Small intestine (tissue), 7 donors: ENCODE data around the gene MAP3K15. TPM values are rescaled to one million over a fixed set of nuclear protein-coding genes. Genes with fewer than 3 reads are reported as not detected.

Experiments
- DNase-seq, 2 donors: peaks; one replicate each; pipeline versions ENCODE4 v3.0.0 to v3.0.0-alpha.2; 2013
- FAIRE-seq: peaks from 2 replicates; lab custom pipeline; 2012; peaks lifted over from hg19 to GRCh38; lab: Jason Lieb, UNC
- H3K27ac ChIP-seq, 3 donors: one replicate each; pipeline ENCODE4 v1.5.1; 2013; ENCODE audit warnings: low read length in 2 of 3, mild to moderate bottlenecking in 2 of 3, control low read depth in 1 of 3, inconsistent platforms in 1 of 3, low read depth in 1 of 3, moderate library complexity in 1 of 3
- H3K27me3 ChIP-seq, 3 donors: one replicate each; pipeline ENCODE4 v1.6.1; 2013; ENCODE audit warnings: low read length in 3 of 3, inconsistent platforms in 1 of 3; ENCODE audit not compliant: control insufficient read depth in 3 of 3, insufficient read depth in 3 of 3
- H3K36me3 ChIP-seq, 3 donors: one replicate each; pipeline ENCODE4 v1.6.1; 2013; ENCODE audit warnings: low read length in 3 of 3, inconsistent platforms in 1 of 3, low read depth in 1 of 3, mild to moderate bottlenecking in 1 of 3, moderate library complexity in 1 of 3; ENCODE audit not compliant: control insufficient read depth in 3 of 3, insufficient read depth in 2 of 3
- H3K4me1 ChIP-seq, 3 donors: one replicate each; pipeline ENCODE4 v1.6.1; 2013; ENCODE audit warnings: low read length in 2 of 3, inconsistent platforms in 1 of 3, low read depth in 1 of 3, mild to moderate bottlenecking in 1 of 3, moderate library complexity in 1 of 3; ENCODE audit not compliant: control insufficient read depth in 3 of 3, insufficient read depth in 2 of 3
- H3K4me3 ChIP-seq, 3 donors: one replicate each; pipeline ENCODE4 v1.5.1; 2013; ENCODE audit warnings: low read length in 3 of 3, control low read depth in 1 of 3, inconsistent platforms in 1 of 3, low read depth in 1 of 3, mild to moderate bottlenecking in 1 of 3, moderate library complexity in 1 of 3
- H3K9me3 ChIP-seq, 2 donors: one replicate each; pipeline ENCODE4 v1.6.1; 2013; ENCODE audit warnings: low read depth in 1 of 2, low read length in 1 of 2; ENCODE audit not compliant: control insufficient read depth in 2 of 2, insufficient read depth in 1 of 2
- WGBS, 3 donors: extraction: QIAGEN DNeasy Blood & Tissue Kit; methylation state at CpG; one replicate each; pipeline ENCODE4 v1.1.7; 2013; 5-methylcytosine and 5-hydroxymethylcytosine counted together
- polyA plus RNA-seq, 4 donors: library from polyadenylated mRNA; stranded (reverse) in 3 of 4; unstranded in 1 of 4; fragments of 200-250 nt in 3 of 4; fragments of 120-200 nt in 1 of 4; gene quantifications; one replicate each; pipeline versions ENCODE4 v1.2.1 to v1.2.3, GENCODE V29; 2013
- donor health status: healthy with polysubstance abuse.
- donor health status: control.
- donor health status: control.
- donor health status: Bipolar disorder and iron deficiency.
- donor health status: healthy.

MAP3K15 gene
- polyA plus RNA-seq, 4 donors, result 0.18 to 0.19 TPM; not detected in 2

DNA sequence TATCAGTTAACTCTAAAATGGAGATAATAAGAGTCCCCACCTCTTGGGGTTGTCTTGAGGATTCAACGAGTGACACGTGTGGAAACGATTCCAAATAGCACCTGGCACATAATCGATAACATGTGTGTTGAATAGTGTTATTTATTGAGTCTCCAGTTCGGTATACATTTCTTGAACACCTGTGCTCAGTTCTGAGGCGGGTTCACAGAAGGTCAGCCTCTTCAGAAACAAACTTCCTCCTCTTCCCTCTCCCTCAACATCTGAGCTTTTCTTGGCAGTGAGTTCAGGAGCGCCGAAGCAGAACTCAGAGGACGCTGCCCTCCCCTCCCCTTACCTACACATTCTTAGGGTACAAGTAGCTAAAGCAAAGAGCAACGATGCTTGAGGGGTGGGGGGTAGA, 170.6 kb downstream of the MAP3K15 start:
- Histone ChIP-seq H3K27me3 (no peaks in the 10 kb centered on the region), H3K4me1 (no peaks in the 10 kb centered on the region), H3K36me3 (peaks cover 0 to under 1% (median 0%) of the 10 kb centered on the region in 3 donors), H3K4me3 (peak overlapping the region; percentile 80 to 83 (median 82)), H3K27ac (peak overlapping the region in 2 of 3 donors; percentile 58 to 80), H3K9me3 (no peaks in the 10 kb centered on the region)
- no peak for FAIRE-seq
- 4 to 43% (median 9%) methylated on average over 10 of the region's 10 CpGs for WGBS, 3 donors
- DNase-seq, result peak; percentile 14 to 25

DNA sequence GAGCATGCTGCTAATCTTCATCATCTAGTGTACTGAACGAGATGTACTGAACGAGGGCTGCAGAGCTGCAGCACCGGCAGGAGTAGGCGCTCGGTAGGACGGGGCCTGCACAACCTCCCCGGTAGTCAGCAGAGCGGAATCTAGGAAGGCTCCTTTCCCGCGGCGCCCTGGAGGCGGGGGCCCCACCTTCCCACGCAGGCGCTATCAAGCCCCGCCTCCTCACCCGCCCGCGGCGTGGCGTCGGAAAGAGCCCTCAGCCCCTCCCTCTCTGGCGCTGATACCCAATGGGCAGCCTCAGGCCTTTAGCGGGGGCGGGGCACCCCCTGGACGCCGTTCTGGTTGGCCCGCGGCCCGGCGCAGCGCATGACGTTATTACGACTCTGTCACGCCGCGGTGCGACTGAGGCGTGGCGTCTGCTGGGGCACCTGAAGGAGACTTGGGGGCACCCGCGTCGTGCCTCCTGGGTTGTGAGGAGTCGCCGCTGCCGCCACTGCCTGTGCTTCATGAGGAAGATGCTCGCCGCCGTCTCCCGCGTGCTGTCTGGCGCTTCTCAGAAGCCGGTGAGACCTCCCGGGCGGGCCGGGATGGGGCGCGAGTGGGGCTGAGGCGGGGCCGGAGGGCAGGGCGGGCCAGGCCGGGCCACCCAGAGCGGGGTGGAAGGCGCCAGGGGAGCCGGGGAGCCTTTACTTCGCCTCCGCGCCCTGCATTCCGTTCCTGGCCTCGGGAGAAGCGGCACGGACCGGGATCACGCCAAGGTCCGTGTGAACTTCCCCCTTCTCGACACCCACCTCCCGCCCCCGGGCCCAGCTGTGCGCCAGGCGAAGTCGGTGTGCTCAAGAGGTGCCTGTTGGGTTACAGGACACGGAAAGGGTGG, 171.5 kb downstream of the MAP3K15 start, which contains the start of gene PDHA1:
PDHA1 (plus strand) TSS at position 393 of the 874 bp plus-strand sequence; CDS start at position 504, 111 bp downstream.
- H3K36me3 ChIP-seq, result no peaks in the 10 kb centered on the region
- WGBS, 3 donors, result 1 to 28% (median 5%) methylated on average over 47 to 81 of the region's 81 CpGs
- no peaks in the 10 kb centered on the region for H3K4me1 ChIP-seq
- peak; percentile 26 for FAIRE-seq
- DNase-seq, result peak; percentile 92 to 95
- H3K27ac ChIP-seq, result peak within 1 kb of the TSS; percentile 53 to 96 (median 80)
- H3K27me3 ChIP-seq, result no peaks in the 10 kb centered on the region
- H3K4me3 ChIP-seq, result peak within 1 kb of the TSS; percentile 80 to 83 (median 82)
- no peaks in the 10 kb centered on the region for H3K9me3 ChIP-seq

DNA sequence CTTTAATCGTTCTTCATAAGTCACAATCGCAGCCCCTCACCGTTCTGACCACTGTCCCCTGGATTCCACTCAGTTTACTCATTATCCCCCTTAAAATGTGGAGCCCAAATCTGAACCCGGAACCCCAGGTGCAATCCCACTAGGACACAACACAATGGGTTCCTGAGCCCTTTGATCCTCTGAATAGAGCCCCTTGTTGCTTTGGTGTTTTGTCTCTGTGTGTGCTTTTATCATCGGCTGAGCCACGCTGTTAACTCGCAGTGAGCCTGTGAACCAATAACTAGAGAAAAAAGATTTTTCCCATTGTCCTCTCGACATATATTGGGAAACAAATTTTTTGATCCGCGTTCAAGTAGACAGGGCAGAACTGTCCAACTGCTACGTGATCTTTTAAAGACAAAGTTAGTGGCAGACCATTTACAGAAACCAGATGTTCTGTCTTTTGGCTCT, 172.2 kb downstream of the MAP3K15 start:
- Histone ChIP-seq H3K9me3 (no peaks in the 10 kb centered on the region), H3K4me1 (no peaks in the 10 kb centered on the region), H3K36me3 (no peaks in the 10 kb centered on the region), H3K27me3 (no peaks in the 10 kb centered on the region), H3K4me3 (peak overlapping the region; percentile 25 to 82 (median 41)), H3K27ac (peak overlapping the region in 2 of 3 donors; percentile 79 to 88)
- WGBS, 3 donors, result 33 to 55% (median 39%) methylated on average over 11 of the region's 11 CpGs
- DNase-seq, result no peak
- FAIRE-seq, result no peak

DNA sequence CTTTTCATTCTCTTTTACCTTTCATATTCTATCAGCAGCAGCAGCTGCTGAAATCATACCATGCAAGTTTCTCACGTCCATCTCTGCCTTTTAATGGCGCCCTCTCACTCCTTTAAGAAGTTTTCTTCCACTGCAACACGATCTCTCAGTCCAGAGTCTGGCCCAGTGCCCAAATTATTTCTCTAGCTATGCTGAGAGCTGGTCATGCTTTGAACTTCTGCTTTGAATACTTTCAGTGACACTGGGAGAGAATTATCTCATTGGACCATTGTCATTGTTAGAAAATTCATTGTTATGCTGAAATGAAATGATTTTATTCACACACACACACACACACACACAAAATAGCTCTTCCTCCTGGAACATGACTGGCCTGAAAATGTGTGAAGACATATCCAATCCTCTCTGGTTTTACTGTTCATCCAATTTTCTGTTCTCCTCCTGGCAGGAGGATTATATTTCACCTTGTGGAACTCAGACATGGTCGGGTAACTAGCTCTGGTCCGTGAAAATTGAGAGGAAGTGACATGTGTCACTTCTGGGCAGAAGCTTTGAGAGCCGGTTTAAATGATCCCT, 172.9 kb downstream of the MAP3K15 start:
- no peaks in the 10 kb centered on the region for H3K4me1 ChIP-seq
- no peak overlapping the region for H3K27ac ChIP-seq
- H3K36me3 ChIP-seq, result no peaks in the 10 kb centered on the region
- FAIRE-seq, result no peak
- H3K9me3 ChIP-seq, result no peaks in the 10 kb centered on the region
- no peak overlapping the region for H3K4me3 ChIP-seq
- no peak for DNase-seq
- WGBS, 3 donors, result 56 to 80% (median 71%) methylated on average over 6 of the region's 6 CpGs
- no peaks in the 10 kb centered on the region for H3K27me3 ChIP-seq

DNA sequence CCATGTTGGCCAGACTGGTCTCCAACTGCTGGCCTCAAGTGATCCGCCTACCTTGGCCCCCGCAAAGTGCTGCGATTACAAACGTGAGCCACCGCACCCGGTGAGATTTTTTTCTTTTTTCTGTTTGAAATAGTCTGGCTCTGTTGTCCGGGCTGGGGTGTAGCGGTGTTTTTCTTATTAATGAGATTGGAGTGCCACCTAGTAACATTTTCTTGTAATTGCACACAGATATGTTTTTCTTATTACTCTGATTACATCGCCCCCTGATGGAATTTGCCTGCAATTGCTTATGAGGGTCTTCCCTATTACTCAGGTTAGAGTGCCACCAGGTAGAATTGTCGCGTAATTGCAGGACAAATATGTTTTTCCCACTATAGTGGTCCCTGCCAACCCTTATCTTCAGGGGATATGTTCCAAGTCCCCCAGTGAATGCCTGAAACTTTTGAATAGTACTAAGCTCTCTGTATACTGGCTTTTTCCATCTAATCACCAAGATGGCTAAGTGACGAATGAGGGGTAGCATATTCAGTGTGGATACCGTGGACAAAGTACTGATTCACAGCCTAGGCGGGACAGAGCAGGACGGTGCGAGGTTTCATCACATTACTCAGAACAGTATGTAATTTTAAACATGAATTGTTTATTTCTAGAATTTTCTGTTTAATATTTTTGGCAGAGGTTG, 180.2 kb downstream of the MAP3K15 start:
- Histone ChIP-seq H3K27me3 (no peaks in the 10 kb centered on the region), H3K27ac (no peak overlapping the region), H3K4me1 (no peaks in the 10 kb centered on the region), H3K4me3 (no peak overlapping the region), H3K9me3 (peaks cover 0 to 10% of the 10 kb centered on the region in 2 donors), H3K36me3 (no peaks in the 10 kb centered on the region)
- FAIRE-seq (no peak), DNase-seq (peak; percentile 4 to 31)
- WGBS, 3 donors, result 69 to 77% (median 76%) methylated on average over 16 of the region's 16 CpGs

DNA sequence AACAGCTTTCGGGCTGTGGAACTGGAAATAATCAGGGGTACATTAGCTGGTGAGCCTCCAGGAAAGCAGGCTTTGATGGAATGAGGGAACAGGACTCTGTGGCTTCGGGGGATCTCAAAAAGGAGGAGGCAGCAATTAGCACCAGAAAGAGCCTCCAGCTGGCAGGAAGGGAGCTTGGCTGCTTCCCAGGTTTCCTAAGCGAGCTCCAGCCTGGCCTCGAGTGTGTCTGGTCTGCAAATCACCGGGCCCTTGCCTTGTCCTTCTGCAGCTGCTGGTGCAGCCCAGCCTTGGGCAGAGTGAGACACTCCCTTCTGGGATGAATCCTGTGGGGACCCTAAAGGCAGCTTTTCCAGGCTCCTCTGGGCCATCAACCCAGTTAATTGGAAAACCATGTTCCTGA, 182.3 kb downstream of the MAP3K15 start:
- Histone ChIP-seq H3K27ac (no peak overlapping the region), H3K4me1 (no peaks in the 10 kb centered on the region), H3K4me3 (no peak overlapping the region), H3K9me3 (peaks cover 0 to 10% of the 10 kb centered on the region in 2 donors), H3K36me3 (no peaks in the 10 kb centered on the region), H3K27me3 (no peaks in the 10 kb centered on the region)
- 34 to 58% (median 56%) methylated on average over 2 to 5 of the region's 5 CpGs for WGBS, 3 donors
- FAIRE-seq (no peak), DNase-seq (no peak)

DNA sequence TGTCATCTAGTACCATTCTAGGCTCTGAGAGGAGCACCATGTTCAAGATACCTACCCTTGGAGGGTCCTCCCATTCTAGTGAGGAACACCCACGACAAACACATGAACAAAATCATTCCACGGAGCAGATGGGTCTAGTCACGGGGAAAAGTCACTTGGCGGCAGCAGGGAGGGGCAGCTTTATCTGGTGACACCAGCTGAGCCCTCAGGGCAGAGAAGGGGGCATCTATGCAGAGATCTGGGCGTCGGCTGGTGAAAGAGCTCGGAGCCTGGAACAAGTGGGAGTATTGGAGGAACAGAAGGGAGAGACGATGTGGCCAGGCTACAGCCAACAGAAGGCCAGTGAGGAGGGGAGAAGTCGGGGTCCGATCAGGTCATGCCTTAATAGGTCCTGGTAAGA, 183.5 kb downstream of the MAP3K15 start:
- FAIRE-seq (no peak), DNase-seq (no peak)
- whole genome bisulfite sequencing, 3 donors, result 59 to 83% (median 72%) methylated on average over 10 of the region's 10 CpGs

DNA sequence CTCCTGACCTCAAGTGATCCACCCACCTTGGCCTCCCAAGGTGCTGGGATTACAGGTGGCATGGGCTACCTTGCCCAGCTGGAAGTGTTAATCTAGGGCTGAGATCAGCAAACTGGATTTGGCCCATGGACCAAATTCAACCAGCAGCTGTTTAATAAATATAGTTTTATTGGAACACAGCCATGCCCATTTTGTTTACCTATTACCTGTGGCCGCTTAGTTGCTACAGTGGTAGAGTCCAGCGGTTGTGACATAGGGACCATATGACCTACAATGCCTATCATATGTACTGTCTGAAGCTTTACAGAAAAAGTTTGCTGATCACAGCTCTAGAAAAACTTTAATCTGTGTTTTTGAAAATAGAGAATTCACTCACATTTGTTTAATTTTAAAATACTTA, 188.7 kb downstream of the MAP3K15 start:
- FAIRE-seq (no peak), DNase-seq (no peak)
- H3K4me3 ChIP-seq, result no peak overlapping the region
- peaks cover 0 to 2% (median 0%) of the 10 kb centered on the region in 3 donors for H3K27me3 ChIP-seq
- WGBS, 3 donors, result 39 to 81% (median 62%) methylated on average over 2 of the region's 2 CpGs
- H3K4me1 ChIP-seq, result no peaks in the 10 kb centered on the region
- H3K9me3 ChIP-seq, result no peaks in the 10 kb centered on the region
- no peaks in the 10 kb centered on the region for H3K36me3 ChIP-seq
- H3K27ac ChIP-seq, result no peak overlapping the region

More for the DNA sequence above, 183.5 kb downstream of the MAP3K15 start:
- peaks cover 0 to 10% of the 10 kb centered on the region in 2 donors for H3K9me3 ChIP-seq
- no peaks in the 10 kb centered on the region for H3K36me3 ChIP-seq
- no peak overlapping the region for H3K27ac ChIP-seq
- H3K27me3 ChIP-seq, result no peaks in the 10 kb centered on the region
- H3K4me1 ChIP-seq, result no peaks in the 10 kb centered on the region
- no peak overlapping the region for H3K4me3 ChIP-seq
